K562 (cell line): ENCODE results near the gene CYP21A2. TPM values are rescaled to one million over a fixed set of nuclear protein-coding genes. Genes with fewer than 3 reads are reported as not detected.

Experiments
- ATAC-seq: fragments of 200-7000 bp; cut with Tn5 transposase; 3 replicates; pipeline ENCODE4 v1.9.1; 2020; ENCODE audit warnings: moderate library complexity
- BruUV-seq: library from RNA; stranded (reverse); fragments of 400-500 nt; replicated peaks from 2 replicates; lab custom pipeline; 2021; lab: Mats Ljungman, UMichigan
- CTCF ChIA-PET: fragments of 300-600 bp; formaldehyde crosslinking; extraction: SDS; loops from one replicate; lab custom pipeline; 2021; ENCODE audit warnings: low intra/inter-chr PET ratio; lab: Yijun Ruan, JAX
- POLR2A ChIA-PET: fragments of 300-600, 350-650 bp; sonication (Branson Sonifier 250); formaldehyde crosslinking; extraction: SDS; loops from one replicate; lab custom pipeline; 2021; ENCODE audit warnings: antibody characterized with exemption, inconsistent platforms; lab: Yijun Ruan, JAX
- DNase-seq, 4 experiments: peaks; one replicate each; pipeline versions ENCODE4 v3.0.0 to v3.0.0-alpha.2; 2011 to 2018; ENCODE audit warnings: low spot score in 3 of 4, mixed read lengths in 3 of 4; ENCODE audit errors: extremely low read depth in 1 of 4
- FAIRE-seq: peaks from 2 replicates; lab custom pipeline; 2011; peaks lifted over from hg19 to GRCh38; lab: Jason Lieb, UNC
- H2AFZ ChIP-seq: 2 replicates; pipeline ENCODE4 v1.6.0; 2011; ENCODE audit warnings: low read depth, low read length, control low read depth, inconsistent platforms
- H3K27ac ChIP-seq: fragments of 200-600 bp; 3 replicates; pipeline ENCODE4 v1.8.0; 2011; ENCODE audit warnings: low read depth, mild to moderate bottlenecking, control low read depth, inconsistent platforms, low read length, moderate library complexity, mixed read lengths; ENCODE audit errors: extremely low read depth
- H3K27me3 ChIP-seq, 2 experiments: fragments of 300-600 bp in 1 of 2; 2 replicates in 1 of 2; 3 replicates in 1 of 2; pipeline versions ENCODE4 v1.6.0 to v1.8.0; 2011; ENCODE audit warnings: inconsistent platforms in 2 of 2, low read length in 2 of 2, mild to moderate bottlenecking in 1 of 2, mixed read lengths in 1 of 2, moderate library complexity in 1 of 2; ENCODE audit not compliant: control insufficient read depth in 2 of 2, insufficient read depth in 2 of 2
- H3K36me3 ChIP-seq: fragments of 300-600 bp; 3 replicates; pipeline ENCODE4 v1.8.0; 2011; ENCODE audit warnings: mild to moderate bottlenecking, low read length, inconsistent platforms; ENCODE audit not compliant: control insufficient read depth, insufficient read depth
- H3K4me1 ChIP-seq, 2 experiments: fragments of 200-600 bp in 1 of 2; replicated peaks in 1 of 2; 2 replicates in 1 of 2; 3 replicates in 1 of 2; pipeline versions ENCODE4 v1.5.1 to v1.8.0; 2011; ENCODE audit warnings: inconsistent platforms in 2 of 2, low read length in 2 of 2, mild to moderate bottlenecking in 1 of 2, mixed read lengths in 1 of 2, moderate library complexity in 1 of 2; ENCODE audit not compliant: control insufficient read depth in 2 of 2, insufficient read depth in 2 of 2
- H3K4me2 ChIP-seq: 2 replicates; pipeline ENCODE4 v1.6.1; 2011; ENCODE audit warnings: low read length, control low read depth, inconsistent platforms, mixed read lengths; ENCODE audit not compliant: insufficient read depth
- H3K4me3 ChIP-seq: fragments of 200-600 bp; sonication (generic), shearing (Covaris generic); 2 replicates; pipeline ENCODE4 v1.5.1; 2016; ENCODE audit warnings: control low read depth, inconsistent platforms
- H3K79me2 ChIP-seq: fragments of 200-600 bp; 3 replicates; pipeline ENCODE4 v1.8.0; 2011; ENCODE audit warnings: low read length, inconsistent platforms; ENCODE audit not compliant: control insufficient read depth, insufficient read depth
- H3K9ac ChIP-seq, 2 experiments: 2 replicates each; pipeline versions ENCODE4 v1.6.0 to v1.6.1; 2011; ENCODE audit warnings: low read depth in 2 of 2, low read length in 2 of 2, control low read depth in 1 of 2, inconsistent platforms in 1 of 2, mild to moderate bottlenecking in 1 of 2, mixed read lengths in 1 of 2; ENCODE audit not compliant: insufficient read depth in 1 of 2
- H3K9me1 ChIP-seq: one replicate; pipeline ENCODE4 v1.6.0; 2011; ENCODE audit warnings: inconsistent platforms, mild to moderate bottlenecking, low read length, moderate library complexity; ENCODE audit not compliant: control insufficient read depth, insufficient read depth
- H3K9me3 ChIP-seq: replicated peaks from 2 replicates; pipeline ENCODE4 v1.5.1; 2011; ENCODE audit warnings: low read depth, low read length, inconsistent platforms; ENCODE audit not compliant: control insufficient read depth, insufficient read depth
- H4K20me1 ChIP-seq: replicated peaks from 2 replicates; pipeline ENCODE4 v1.6.1; 2011; ENCODE audit warnings: low read length, inconsistent platforms, mixed read lengths; ENCODE audit not compliant: control insufficient read depth, insufficient read depth
- MEF2D ChIP-seq: conservative IDR thresholded peaks from 2 replicates; pipeline ENCODE4 v1.6.1; 2016; ENCODE audit warnings: low read depth, missing genetic modification characterization, missing compliant biosample characterization
- NRF1 ChIP-seq, 2 experiments: fragments of 450-650 bp; IDR thresholded peaks in 1 of 2; conservative IDR thresholded peaks in 1 of 2; 2 replicates each; pipeline ENCODE4 v1.6.1; 2014; ENCODE audit warnings: mild to moderate bottlenecking in 2 of 2
- RB1 ChIP-seq: fragments of 450-650 bp; IDR thresholded peaks from 2 replicates; pipeline ENCODE4 v1.6.1; 2017; ENCODE audit warnings: low read depth, mild to moderate bottlenecking
- TAF15 ChIP-seq: fragments of 200-400 bp; formaldehyde crosslinking; IDR thresholded peaks from 2 replicates; pipeline ENCODE4 v1.6.1; 2017; ENCODE audit warnings: mild to moderate bottlenecking, low read depth, low read length, moderate library complexity
- ZNF146 ChIP-seq: IDR thresholded peaks from one replicate; pipeline ENCODE4 v1.6.1; 2018; ENCODE audit warnings: missing compliant biosample characterization; ENCODE audit not compliant: unreplicated experiment
- ZNF324 ChIP-seq: fragments of 250-450 bp; sonication (Bioruptor Pico); IDR thresholded peaks from 2 replicates; pipeline ENCODE4 v1.4.0; 2020; ENCODE audit warnings: mild to moderate bottlenecking
- whole genome bisulfite sequencing: fragments of 100-300 bp; shearing (Covaris generic); methylation state at CpG from one replicate; pipeline ENCODE4 v1.1.6; 2016; ENCODE audit warnings: low coverage, mixed read lengths; ENCODE audit not compliant: insufficient coverage; ENCODE audit errors: missing lambda C conversion rate; 5-methylcytosine and 5-hydroxymethylcytosine counted together
- in situ Hi-C: fragments of 300-500 bp; cut with MboI; formaldehyde crosslinking; loops from 4 replicates; pipeline ENCODE4 v1.15.0; 2018; ENCODE audit warnings: inconsistent platforms, mixed read lengths
- intact Hi-C: fragments of 100-400 bp; cut with micrococcal nuclease; formaldehyde crosslinking; loops from 2 replicates; pipeline ENCODE4 v1.14.2; 2022
- polyA plus RNA-seq, 8 experiments: library from polyadenylated mRNA; depleted of rRNA in 4 of 8; stranded (reverse) in 5 of 8; unstranded in 3 of 8; fragments of >200 nt; fragmentation: Nextera tagmentation in 2 of 8; fragmentation: Illumina TruSeq in 1 of 8; extraction: Ambion mirVana in 2 of 8; extraction: Trizol in 1 of 8; gene quantifications; 2 replicates each; pipeline versions ENCODE4 v1.2.1 to v1.2.3, GENCODE V29; 2011 to 2014; ENCODE audit warnings: inconsistent platforms in 1 of 8, missing spikeins in 1 of 8
- total RNA-seq, 7 experiments: library from RNA; depleted of rRNA in 6 of 7; stranded (reverse); fragments of >200 nt in 6 of 7; fragmentation: Illumina TruSeq in 2 of 7; extraction: Trizol in 2 of 7; gene quantifications; 2 replicates each; pipeline versions ENCODE4 v1.2.1 to v1.2.3, GENCODE V29; 2011 to 2021; ENCODE audit warnings: low replicate concordance in 1 of 7
- TF ChIP-seq, protein P1 (sequence below): IDR thresholded peaks from 2 replicates; pipeline ENCODE4 v1.6.1; 2016; ENCODE audit warnings: missing genetic modification characterization, missing compliant biosample characterization
- TF ChIP-seq, protein P2 (sequence below): fragments of 250-450 bp; sonication (Bioruptor Pico); IDR thresholded peaks from 2 replicates; pipeline ENCODE4 v1.4.0; 2020
- TF ChIP-seq, protein P3 (sequence below): sonication (generic); formaldehyde crosslinking; IDR thresholded peaks from 2 replicates; pipeline ENCODE4 v1.8.1; 2023; ENCODE audit warnings: mild to moderate bottlenecking, missing genetic modification reagents

The CYP21A2 gene
- total and polyA plus RNA-seq, 9 of the 15 experiments (the other 6 are each of a cell fraction or from before 2014, with no cell fraction given) = 0.03 to 1.4 (median 0.19) TPM

GRCh38 chr6:32060966-32061655 is 22.9 kb downstream of the CYP21A2 start:
- in situ Hi-C loops (no loop called here), intact Hi-C loops (no loop called here)
- Histone ChIP-seq H4K20me1 (no peaks in the 10 kb centered on the region), H3K4me2 (no peak overlapping the region), H3K4me1 (peaks cover 0 to 22% of the 10 kb centered on the region in 2 experiments; a peak in 2 of 5 replicates), H3K9me1 (no peaks in the 10 kb centered on the region), H3K27ac (no peak overlapping the region), H3K4me3 (no peak overlapping the region), H2AFZ (no peak overlapping the region; the same call in 1 of the 2 replicates), H3K9me3 (no peaks in the 10 kb centered on the region), H3K27me3 (peaks cover 15 to 20% of the 10 kb centered on the region in 2 experiments), H3K79me2 (no peaks in the 10 kb centered on the region), H3K9ac (peak overlapping the region in 1 of 2 experiments; percentile 75; a peak in 2 of 4 replicates), H3K36me3 (no peaks in the 10 kb centered on the region)
- WGBS = 44% methylated on average over 17 of the region's 28 CpGs
- peak; percentile 81 for ATAC-seq
- DNase-seq = peak in 1 of 4 experiments; percentile 45
- POLR2A ChIA-PET = interaction anchor here (0.6 to 1.0 kb wide), 2 partner anchors 14 to 24 kb away, joined by 3 read pairs; no protein-coding TSS in a partner anchor
- peak; percentile 49 for FAIRE-seq
- CTCF ChIA-PET = no interaction called here
- BruUV-seq = no TSS peak
- TF ChIP-seq, protein P1, sequence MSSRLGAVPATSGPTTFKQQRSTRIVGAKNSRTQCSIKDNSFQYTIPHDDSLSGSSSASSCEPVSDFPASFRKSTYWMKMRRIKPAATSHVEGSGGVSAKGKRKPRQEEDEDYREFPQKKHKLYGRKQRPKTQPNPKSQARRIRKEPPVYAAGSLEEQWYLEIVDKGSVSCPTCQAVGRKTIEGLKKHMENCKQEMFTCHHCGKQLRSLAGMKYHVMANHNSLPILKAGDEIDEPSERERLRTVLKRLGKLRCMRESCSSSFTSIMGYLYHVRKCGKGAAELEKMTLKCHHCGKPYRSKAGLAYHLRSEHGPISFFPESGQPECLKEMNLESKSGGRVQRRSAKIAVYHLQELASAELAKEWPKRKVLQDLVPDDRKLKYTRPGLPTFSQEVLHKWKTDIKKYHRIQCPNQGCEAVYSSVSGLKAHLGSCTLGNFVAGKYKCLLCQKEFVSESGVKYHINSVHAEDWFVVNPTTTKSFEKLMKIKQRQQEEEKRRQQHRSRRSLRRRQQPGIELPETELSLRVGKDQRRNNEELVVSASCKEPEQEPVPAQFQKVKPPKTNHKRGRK = no peak
- no peak for TF ChIP-seq ZNF146 (CRISPR knock-in tag)
- no peak for TF ChIP-seq RB1
- no peak for TF ChIP-seq TAF15
- TF ChIP-seq MEF2D (tag) = no peak
- no peak for TF ChIP-seq ZNF324 (CRISPR knock-in tag)
- TF ChIP-seq, protein P2, sequence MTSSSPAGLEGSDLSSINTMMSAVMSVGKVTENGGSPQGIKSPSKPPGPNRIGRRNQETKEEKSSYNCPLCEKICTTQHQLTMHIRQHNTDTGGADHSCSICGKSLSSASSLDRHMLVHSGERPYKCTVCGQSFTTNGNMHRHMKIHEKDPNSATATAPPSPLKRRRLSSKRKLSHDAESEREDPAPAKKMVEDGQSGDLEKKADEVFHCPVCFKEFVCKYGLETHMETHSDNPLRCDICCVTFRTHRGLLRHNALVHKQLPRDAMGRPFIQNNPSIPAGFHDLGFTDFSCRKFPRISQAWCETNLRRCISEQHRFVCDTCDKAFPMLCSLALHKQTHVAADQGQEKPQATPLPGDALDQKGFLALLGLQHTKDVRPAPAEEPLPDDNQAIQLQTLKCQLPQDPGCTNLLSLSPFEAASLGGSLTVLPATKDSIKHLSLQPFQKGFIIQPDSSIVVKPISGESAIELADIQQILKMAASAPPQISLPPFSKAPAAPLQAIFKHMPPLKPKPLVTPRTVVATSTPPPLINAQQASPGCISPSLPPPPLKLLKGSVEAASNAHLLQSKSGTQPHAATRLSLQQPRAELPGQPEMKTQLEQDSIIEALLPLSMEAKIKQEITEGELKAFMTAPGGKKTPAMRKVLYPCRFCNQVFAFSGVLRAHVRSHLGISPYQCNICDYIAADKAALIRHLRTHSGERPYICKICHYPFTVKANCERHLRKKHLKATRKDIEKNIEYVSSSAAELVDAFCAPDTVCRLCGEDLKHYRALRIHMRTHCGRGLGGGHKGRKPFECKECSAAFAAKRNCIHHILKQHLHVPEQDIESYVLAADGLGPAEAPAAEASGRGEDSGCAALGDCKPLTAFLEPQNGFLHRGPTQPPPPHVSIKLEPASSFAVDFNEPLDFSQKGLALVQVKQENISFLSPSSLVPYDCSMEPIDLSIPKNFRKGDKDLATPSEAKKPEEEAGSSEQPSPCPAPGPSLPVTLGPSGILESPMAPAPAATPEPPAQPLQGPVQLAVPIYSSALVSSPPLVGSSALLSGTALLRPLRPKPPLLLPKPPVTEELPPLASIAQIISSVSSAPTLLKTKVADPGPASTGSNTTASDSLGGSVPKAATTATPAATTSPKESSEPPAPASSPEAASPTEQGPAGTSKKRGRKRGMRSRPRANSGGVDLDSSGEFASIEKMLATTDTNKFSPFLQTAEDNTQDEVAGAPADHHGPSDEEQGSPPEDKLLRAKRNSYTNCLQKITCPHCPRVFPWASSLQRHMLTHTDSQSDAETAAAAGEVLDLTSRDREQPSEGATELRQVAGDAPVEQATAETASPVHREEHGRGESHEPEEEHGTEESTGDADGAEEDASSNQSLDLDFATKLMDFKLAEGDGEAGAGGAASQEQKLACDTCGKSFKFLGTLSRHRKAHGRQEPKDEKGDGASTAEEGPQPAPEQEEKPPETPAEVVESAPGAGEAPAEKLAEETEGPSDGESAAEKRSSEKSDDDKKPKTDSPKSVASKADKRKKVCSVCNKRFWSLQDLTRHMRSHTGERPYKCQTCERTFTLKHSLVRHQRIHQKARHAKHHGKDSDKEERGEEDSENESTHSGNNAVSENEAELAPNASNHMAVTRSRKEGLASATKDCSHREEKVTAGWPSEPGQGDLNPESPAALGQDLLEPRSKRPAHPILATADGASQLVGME (CRISPR knock-in tag) = no peak
- no peak for TF ChIP-seq NRF1 (conservative IDR thresholded peaks at IDR 0.05 in 1 of 2, IDR thresholded peaks at IDR 0.05 in 1 of 2)
- TF ChIP-seq, protein P3, sequence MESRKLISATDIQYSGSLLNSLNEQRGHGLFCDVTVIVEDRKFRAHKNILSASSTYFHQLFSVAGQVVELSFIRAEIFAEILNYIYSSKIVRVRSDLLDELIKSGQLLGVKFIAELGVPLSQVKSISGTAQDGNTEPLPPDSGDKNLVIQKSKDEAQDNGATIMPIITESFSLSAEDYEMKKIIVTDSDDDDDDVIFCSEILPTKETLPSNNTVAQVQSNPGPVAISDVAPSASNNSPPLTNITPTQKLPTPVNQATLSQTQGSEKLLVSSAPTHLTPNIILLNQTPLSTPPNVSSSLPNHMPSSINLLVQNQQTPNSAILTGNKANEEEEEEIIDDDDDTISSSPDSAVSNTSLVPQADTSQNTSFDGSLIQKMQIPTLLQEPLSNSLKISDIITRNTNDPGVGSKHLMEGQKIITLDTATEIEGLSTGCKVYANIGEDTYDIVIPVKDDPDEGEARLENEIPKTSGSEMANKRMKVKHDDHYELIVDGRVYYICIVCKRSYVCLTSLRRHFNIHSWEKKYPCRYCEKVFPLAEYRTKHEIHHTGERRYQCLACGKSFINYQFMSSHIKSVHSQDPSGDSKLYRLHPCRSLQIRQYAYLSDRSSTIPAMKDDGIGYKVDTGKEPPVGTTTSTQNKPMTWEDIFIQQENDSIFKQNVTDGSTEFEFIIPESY (CRISPR knock-in tag) = no peak
